HepG2 (cell line): ENCODE results near the gene STXBP4. TPM values are rescaled to one million over a fixed set of nuclear protein-coding genes. Genes with fewer than 3 reads are reported as not detected.

Experiments
- ATAC-seq: fragments of 200-7000 bp; cut with Tn5 transposase; 3 replicates; pipeline ENCODE4 v1.9.1; 2020; ENCODE audit warnings: mild to moderate bottlenecking, moderate library complexity
- BruUV-seq: library from RNA; stranded (reverse); fragments of 400-500 nt; replicated peaks from 2 replicates; lab custom pipeline; 2021; lab: Mats Ljungman, UMichigan
- CTCF ChIA-PET: fragments of 300-600 bp; formaldehyde crosslinking; extraction: SDS; loops from one replicate; lab custom pipeline; 2021; ENCODE audit warnings: low total read pairs, inconsistent platforms, low intra/inter-chr PET ratio; lab: Yijun Ruan, JAX
- POLR2A ChIA-PET: fragments of 350-600 bp; sonication (Branson Sonifier 250); formaldehyde crosslinking; loops from one replicate; lab custom pipeline; 2020; ENCODE audit warnings: antibody characterized with exemption, inconsistent platforms; lab: Yijun Ruan, JAX
- DNase-seq: peaks from one replicate; pipeline ENCODE4 v3.0.0-alpha.2; 2015; ENCODE audit warnings: low spot score
- FAIRE-seq: peaks from 3 replicates; lab custom pipeline; 2011; peaks lifted over from hg19 to GRCh38; lab: Jason Lieb, UNC
- H2AFZ ChIP-seq: one replicate; pipeline ENCODE4 v1.6.1; 2011; ENCODE audit warnings: low read length, inconsistent platforms
- H3K27ac ChIP-seq: fragments of 300-600 bp; 3 replicates; pipeline ENCODE4 v1.8.0; 2011; ENCODE audit warnings: mixed run types, mild to moderate bottlenecking, mixed read lengths, low read length, inconsistent platforms; ENCODE audit not compliant: insufficient read depth; ENCODE audit errors: extremely low read length
- H3K27me3 ChIP-seq, 2 experiments: fragments of 200-600 bp in 1 of 2; 2 replicates in 1 of 2; 3 replicates in 1 of 2; pipeline versions ENCODE4 v1.6.0 to v1.8.0; 2011; ENCODE audit warnings: low read length in 2 of 2, mild to moderate bottlenecking in 2 of 2, moderate library complexity in 2 of 2, inconsistent platforms in 1 of 2; ENCODE audit not compliant: insufficient read depth in 2 of 2, control insufficient read depth in 1 of 2
- H3K36me3 ChIP-seq, 2 experiments: fragments of 200-600 bp in 1 of 2; replicated peaks in 1 of 2; 2 replicates in 1 of 2; 3 replicates in 1 of 2; pipeline versions ENCODE4 v1.5.1 to v1.8.0; 2011; ENCODE audit warnings: low read length in 2 of 2, inconsistent platforms in 1 of 2; ENCODE audit not compliant: insufficient read depth in 2 of 2, control insufficient read depth in 1 of 2
- H3K4me1 ChIP-seq: 2 replicates; pipeline ENCODE4 v1.5.1; 2012; ENCODE audit warnings: low read length, inconsistent platforms; ENCODE audit not compliant: insufficient read depth
- H3K4me2 ChIP-seq: 2 replicates; pipeline ENCODE4 v1.6.0; 2011; ENCODE audit warnings: low read depth, low read length, inconsistent platforms
- H3K4me3 ChIP-seq, 3 experiments: fragments of 200-600 bp in 1 of 3; sonication (generic), shearing (Covaris generic) in 1 of 3; replicated peaks in 1 of 3; 2 replicates each; pipeline ENCODE4 v1.5.1; 2011 to 2016; ENCODE audit warnings: low read length in 3 of 3, inconsistent platforms in 2 of 3, low read depth in 2 of 3, mild to moderate bottlenecking in 2 of 3, control low read depth in 1 of 3, mixed read lengths in 1 of 3; ENCODE audit not compliant: insufficient read depth in 1 of 3
- H3K79me2 ChIP-seq: one replicate; pipeline ENCODE4 v1.6.1; 2011; ENCODE audit warnings: low read length, inconsistent platforms; ENCODE audit not compliant: insufficient read depth
- H3K9ac ChIP-seq: 2 replicates; pipeline ENCODE4 v1.6.0; 2011; ENCODE audit warnings: mild to moderate bottlenecking, low read depth, low read length, inconsistent platforms; ENCODE audit not compliant: insufficient read depth
- H3K9me3 ChIP-seq: 2 replicates; pipeline ENCODE4 v1.5.1; 2012; ENCODE audit warnings: mild to moderate bottlenecking, low read length
- H4K20me1 ChIP-seq: 2 replicates; pipeline ENCODE4 v1.6.0; 2011; ENCODE audit warnings: inconsistent platforms, mild to moderate bottlenecking, low read length, moderate library complexity; ENCODE audit not compliant: insufficient read depth
- ARID5B ChIP-seq: IDR thresholded peaks from 2 replicates; pipeline ENCODE4 v1.4.0; 2020; ENCODE audit warnings: mild to moderate bottlenecking, missing genetic modification reagents
- CREM ChIP-seq, 2 experiments: sonication (generic) in 1 of 2; formaldehyde crosslinking in 1 of 2; IDR thresholded peaks; 2 replicates each; pipeline versions ENCODE4 v1.4.0 to v1.6.1; 2016 to 2020; ENCODE audit warnings: antibody characterized with exemption in 1 of 2, mild to moderate bottlenecking in 1 of 2, missing genetic modification reagents in 1 of 2
- FOXJ3 ChIP-seq: sonication (generic); formaldehyde crosslinking; IDR thresholded peaks from 2 replicates; pipeline ENCODE4 v1.4.0; 2020; ENCODE audit warnings: missing genetic modification reagents, mild to moderate bottlenecking, borderline replicate concordance
- GATAD2A ChIP-seq: IDR thresholded peaks from 2 replicates; pipeline ENCODE4 v1.6.1; 2016
- MAZ ChIP-seq, 2 experiments: sonication (generic) in 1 of 2; formaldehyde crosslinking in 1 of 2; IDR thresholded peaks; 2 replicates each; pipeline versions ENCODE4 v1.5.0 to v1.6.1; 2012 to 2020; ENCODE audit warnings: low read depth in 2 of 2, mild to moderate bottlenecking in 2 of 2, borderline replicate concordance in 1 of 2, improper control_type of control experiment in 1 of 2, low read length in 1 of 2, missing genetic modification reagents in 1 of 2, moderate library complexity in 1 of 2
- NBN ChIP-seq: fragments of 450-650 bp; conservative IDR thresholded peaks from 2 replicates; pipeline ENCODE4 v1.6.1; 2017
- PAXIP1 ChIP-seq: sonication (generic); formaldehyde crosslinking; conservative IDR thresholded peaks from 2 replicates; pipeline ENCODE4 v1.4.0; 2020; ENCODE audit warnings: mild to moderate bottlenecking, missing genetic modification reagents, moderate library complexity
- RARA ChIP-seq: IDR thresholded peaks from 2 replicates; pipeline ENCODE4 v1.6.1; 2016; ENCODE audit warnings: missing genetic modification reagents, missing compliant biosample characterization
- SETDB1 ChIP-seq: sonication (generic); formaldehyde crosslinking; IDR thresholded peaks from 2 replicates; pipeline ENCODE4 v1.5.1; 2020; ENCODE audit warnings: missing genetic modification reagents, mild to moderate bottlenecking, borderline replicate concordance
- SMAD3 ChIP-seq: sonication (generic); formaldehyde crosslinking; IDR thresholded peaks from 2 replicates; pipeline ENCODE4 v1.4.0; 2020; ENCODE audit warnings: missing genetic modification reagents
- ZBTB10 ChIP-seq: sonication (generic); formaldehyde crosslinking; IDR thresholded peaks from 2 replicates; pipeline ENCODE4 v1.4.0; 2020; ENCODE audit warnings: missing genetic modification reagents, borderline replicate concordance
- WGBS: methylation state at CpG from one replicate; pipeline ENCODE4 v1.1.6; 2017; ENCODE audit warnings: low lambda C conversion rate; 5-methylcytosine and 5-hydroxymethylcytosine counted together
- in situ Hi-C: cut with HindIII; loops from 2 replicates; pipeline ENCODE4 v1.10.0; 2017; ENCODE audit warnings: low pct_unique_long_range_greater_than_20kb; ENCODE audit not compliant: extremely low pct_ligation_motif_present
- intact Hi-C: fragments of 100-400 bp; cut with micrococcal nuclease; formaldehyde crosslinking; loops from one replicate; pipeline ENCODE4 v1.10.0; 2022; ENCODE audit not compliant: unreplicated experiment
- polyA plus RNA-seq, 8 experiments: library from polyadenylated mRNA; depleted of rRNA in 3 of 8; stranded (reverse) in 7 of 8; unstranded in 1 of 8; fragments of >200 nt; fragmentation: Illumina TruSeq in 4 of 8; extraction: Trizol in 4 of 8; gene quantifications; 2 replicates each; pipeline versions ENCODE4 v1.2.1 to v1.2.3, GENCODE V29; 2011 to 2016; ENCODE audit warnings: low read depth in 4 of 8, missing spikeins in 1 of 8, mixed read lengths in 1 of 8; ENCODE audit not compliant: insufficient read depth in 1 of 8
- total RNA-seq, 5 experiments: library from RNA; depleted of rRNA; stranded (reverse); fragments of >200 nt; fragmentation: Illumina TruSeq; extraction: Trizol; gene quantifications; 2 replicates each; pipeline ENCODE4 v1.2.3, GENCODE V29; 2016; ENCODE audit warnings: low read depth in 1 of 5

STXBP4 gene
- total and polyA plus RNA-seq, 2 of the 13 experiments (the other 11 are each of a cell fraction or from before 2014, with no cell fraction given): 8.5 to 36.1 TPM

- Histone ChIP-seq H3K79me2 (no peaks in the 10 kb centered on the region), H3K4me3 (no peak overlapping the region), H3K9ac (no peak overlapping the region), H3K9me3 (no peaks in the 10 kb centered on the region), H3K4me1 (peaks cover 19% of the 10 kb centered on the region), H3K4me2 (no peak overlapping the region), H3K27me3 (no peaks in the 10 kb centered on the region), H3K27ac (peak overlapping the region; percentile 3), H2AFZ (no peak overlapping the region), H3K36me3 (peaks cover 8 to 16% of the 10 kb centered on the region in 2 experiments; a peak in 4 of 5 replicates), H4K20me1 (no peaks in the 10 kb centered on the region)
- no TSS peak for BruUV-seq
- in situ Hi-C loops: no loop called here
- CTCF ChIA-PET: no interaction called here
- intact Hi-C loops: no loop called here
- peak; percentile 56 for FAIRE-seq
- peak; percentile 87 for ATAC-seq
- WGBS: 80% methylated on average over 2 of the region's 2 CpGs
- DNase-seq: peak; percentile 71
- POLR2A ChIA-PET: no interaction called here
- TF ChIP-seq SMAD3 (peak; percentile 43; the same call in 1 of the 2 replicates), GATAD2A (CRISPR knock-in tag) (peak; percentile 76), CREM (IDR thresholded peaks at IDR 0.05) (peak; percentile 23; the same call in 1 of the 2 replicates), CREM (CRISPR knock-in tag; IDR thresholded peaks at IDR 0.05) (no peak), RARA (0 out of 2 replicates have a peak, but pooled peaks have one; percentile 52), NBN (0 out of 2 replicates have a peak, but pooled peaks have one; percentile 53), PAXIP1 (CRISPR knock-in tag) (peak; percentile 41; the same call in 1 of the 2 replicates), ZBTB10 (CRISPR knock-in tag) (no peak), SETDB1 (CRISPR knock-in tag) (no peak), FOXJ3 (CRISPR knock-in tag) (peak; percentile 20; the same call in 1 of the 2 replicates), ARID5B (CRISPR knock-in tag) (peak; percentile 81), MAZ (IDR thresholded peaks at IDR 0.05; ENCODE audit: borderline replicate concordance, low read depth, low read length) (no peak), MAZ (CRISPR knock-in tag; IDR thresholded peaks at IDR 0.05; ENCODE audit: low read depth) (no peak)
Measured at GRCh38 chr17:54947396-54947795, 21.2 kb upstream of the STXBP4 start.
